ENCODE data around the gene ATP6V0C.
"Not testable (repeated sequence)": the region's sequence is repeated elsewhere in the genome, so short reads cannot be mapped to it uniquely, and the experiment has no call there.

Gene ATP6V0C

DNA sequence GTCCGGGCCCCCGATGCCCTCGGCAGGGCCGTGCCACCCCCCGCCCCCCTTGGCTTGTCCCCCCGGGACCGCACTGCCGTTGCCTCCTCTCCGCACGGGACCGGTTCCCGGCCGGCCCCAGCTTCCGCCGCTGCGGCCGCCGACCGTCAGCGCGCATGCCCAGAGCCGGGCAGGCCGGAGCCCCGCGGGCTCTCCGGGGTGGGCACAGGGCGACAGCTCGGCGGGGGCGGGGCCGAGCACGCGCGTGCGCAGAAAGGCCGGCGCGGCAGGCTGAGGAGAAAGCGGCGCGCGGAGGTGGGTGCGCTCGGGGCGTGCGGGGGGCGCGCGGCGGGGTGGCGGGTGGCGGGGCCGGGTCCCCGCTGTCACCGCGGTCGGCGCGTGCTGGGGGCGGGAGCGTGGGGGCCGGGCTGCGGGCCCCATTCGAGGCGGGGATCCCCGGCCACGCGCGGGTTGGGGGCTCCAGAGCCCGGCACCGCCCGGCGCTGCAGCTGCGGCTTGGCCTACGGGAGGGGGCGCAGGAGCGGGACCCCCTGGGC is 38.8 kb upstream of the ATP6V0C start, which contains the start of gene TBC1D24:
TSS of gene TBC1D24 (plus strand) at position 251 of the 536 bp plus-strand sequence. CDS start 21,022 bp downstream, outside the sequence.
- DNase-seq (ENCODE audit: low read depth in 3 of 3, low spot score in 1 of 3), result peak; percentile 18 to 75 (median 71)

DNA sequence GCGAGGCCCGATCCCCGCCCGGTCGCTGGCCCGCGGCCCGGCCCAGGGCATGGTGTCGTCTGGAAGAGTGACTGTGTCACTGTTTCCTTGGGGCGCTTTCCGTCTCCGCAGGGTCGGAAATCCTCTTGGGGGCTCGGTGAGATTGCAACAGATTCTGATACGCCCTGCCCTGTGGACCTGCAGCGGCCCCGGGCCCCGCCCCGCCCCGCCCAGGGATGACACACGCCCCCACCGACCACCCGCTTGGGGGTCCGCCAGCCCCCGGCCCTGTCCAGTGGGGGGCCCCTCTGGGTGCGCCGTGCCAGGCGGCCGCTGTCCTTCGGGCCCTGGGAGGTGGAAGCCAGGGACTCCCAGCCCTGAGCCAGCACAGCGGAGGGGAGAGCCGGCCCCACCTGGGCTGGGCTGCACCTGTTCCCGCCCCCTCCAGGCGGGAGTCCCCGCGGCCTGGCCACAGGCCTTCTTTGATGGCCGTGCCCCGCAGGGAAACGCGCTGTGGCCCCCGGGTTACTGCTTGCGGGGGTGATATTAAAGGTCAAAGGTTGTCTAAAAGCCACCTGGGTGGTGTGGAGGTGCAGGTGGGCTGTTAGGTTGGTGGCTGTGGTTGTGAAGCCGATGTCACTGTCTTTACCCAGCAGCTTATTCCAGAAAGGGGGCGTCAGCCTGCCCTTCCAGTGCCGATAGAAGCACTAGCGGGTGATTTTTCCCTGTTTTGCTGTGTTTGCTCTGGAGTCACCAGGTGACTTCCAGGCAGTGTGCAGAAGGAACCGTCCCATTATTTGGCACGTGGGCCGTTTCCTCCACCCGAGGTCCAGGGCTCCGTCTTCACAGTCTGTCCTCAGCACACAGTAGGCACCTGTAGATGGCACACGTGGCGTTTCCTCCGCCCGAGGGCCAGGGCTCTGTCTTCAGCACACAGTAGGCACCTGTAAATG is 38.1 kb upstream of the ATP6V0C start:
- DNase-seq (ENCODE audit: low read depth in 3 of 3, low spot score in 1 of 3), result peak in 1 of 3 donors; percentile 40

DNA sequence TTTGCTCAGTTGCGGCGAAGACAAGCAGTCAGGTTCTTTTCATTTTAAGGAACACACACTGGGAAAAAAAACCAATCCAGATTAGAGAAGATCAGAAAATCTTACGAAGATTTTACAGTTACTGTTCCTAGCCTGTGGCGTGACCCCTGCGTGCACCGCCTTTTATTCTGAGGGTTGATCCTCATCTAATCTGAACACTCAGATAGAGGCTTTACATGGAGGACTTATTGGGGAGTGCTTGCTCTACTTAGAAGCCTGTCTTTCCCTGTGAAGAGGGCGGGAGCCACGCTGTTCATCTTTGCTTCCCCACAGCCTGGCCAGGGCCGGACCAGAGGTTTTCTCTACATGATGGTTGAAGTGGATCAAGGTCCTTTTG is 37.4 kb upstream of the ATP6V0C start:
- DNase-seq (ENCODE audit: low read depth in 3 of 3, low spot score in 1 of 3), result no peak

DNA sequence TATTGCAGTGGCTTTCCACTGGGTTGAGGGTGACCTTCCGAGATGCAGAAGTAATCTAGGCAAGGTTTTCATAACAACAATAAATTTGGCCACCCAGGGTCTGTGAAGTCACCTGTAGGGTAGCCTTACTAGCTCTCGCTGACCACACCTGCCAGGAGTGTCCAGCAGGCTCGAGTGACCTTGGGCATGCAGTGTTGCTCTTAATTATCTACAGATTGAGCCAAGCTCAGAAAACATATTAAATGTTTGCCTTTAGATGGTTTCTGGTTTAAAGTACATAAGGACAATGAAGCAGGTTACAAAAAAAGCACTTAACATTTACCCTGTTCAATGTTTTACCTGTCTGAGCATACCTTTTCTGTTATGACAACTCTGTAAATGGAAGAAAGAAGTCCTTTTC is 37.0 kb upstream of the ATP6V0C start:
- DNase-seq (ENCODE audit: low read depth in 3 of 3, low spot score in 1 of 3), result no peak

DNA sequence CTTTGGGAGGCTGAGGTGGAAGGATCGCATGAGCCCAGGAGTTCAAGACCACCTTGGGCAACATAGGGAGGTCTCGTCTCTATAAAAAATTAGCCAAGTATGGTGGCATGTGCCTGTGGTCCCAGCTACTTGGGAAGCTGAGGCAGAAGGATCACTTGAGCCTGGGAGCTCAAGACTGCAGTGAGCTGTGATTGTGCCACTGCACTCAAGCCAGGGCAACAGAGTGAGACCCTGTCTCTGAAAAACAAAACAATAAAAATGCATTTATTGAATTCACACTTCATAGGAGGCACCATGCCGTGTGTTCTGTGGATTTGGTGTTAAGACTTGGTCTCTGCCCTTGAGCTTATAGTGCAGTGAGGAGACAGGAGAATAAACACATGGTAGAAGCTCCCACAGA is 36.4 kb upstream of the ATP6V0C start:
- DNase-seq (ENCODE audit: low read depth in 3 of 3, low spot score in 1 of 3), result no peak

DNA sequence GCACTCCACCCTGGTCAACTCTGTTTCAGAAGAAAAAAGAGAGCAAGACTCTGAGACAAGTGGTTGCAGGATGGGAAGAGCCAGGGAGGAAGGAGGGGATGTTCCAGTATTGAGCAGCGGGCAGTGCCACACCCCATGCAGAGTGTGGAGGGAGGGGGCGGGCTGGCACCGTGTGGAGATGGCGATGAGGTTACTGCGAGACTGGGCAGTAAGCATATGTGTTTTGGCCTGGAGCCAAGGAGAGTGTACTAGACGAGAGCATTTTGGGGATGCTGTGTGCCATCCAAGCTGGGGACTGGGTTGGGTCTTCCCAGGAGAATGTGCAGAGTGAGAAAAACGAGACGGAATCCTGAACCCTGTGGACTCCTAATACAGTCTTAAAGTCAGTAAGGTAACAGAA is 35.5 kb upstream of the ATP6V0C start:
- no peak for DNase-seq (ENCODE audit: low read depth in 3 of 3, low spot score in 1 of 3)

DNA sequence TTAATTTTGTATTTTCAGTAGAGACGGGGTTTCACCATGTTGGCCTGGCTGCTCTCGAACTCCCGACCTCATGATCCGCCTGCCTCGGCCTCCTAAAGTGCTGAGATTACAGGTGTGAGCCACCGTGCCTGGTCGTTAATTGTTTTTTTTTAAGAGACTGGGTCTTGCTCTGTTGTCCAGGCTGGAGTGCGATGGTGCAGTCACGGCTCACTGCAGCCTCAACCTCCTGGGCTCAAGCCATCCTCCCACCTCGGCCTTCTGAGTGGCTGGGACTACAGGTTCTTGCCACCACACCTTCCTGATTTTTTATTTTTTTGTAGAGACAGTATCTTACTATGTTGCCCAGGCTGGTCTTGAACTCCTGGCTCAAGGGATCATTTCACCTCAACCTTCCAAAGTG is 33.8 kb upstream of the ATP6V0C start:
- not testable (repeated sequence) for DNase-seq (ENCODE audit: low read depth in 3 of 3, low spot score in 1 of 3)

DNA sequence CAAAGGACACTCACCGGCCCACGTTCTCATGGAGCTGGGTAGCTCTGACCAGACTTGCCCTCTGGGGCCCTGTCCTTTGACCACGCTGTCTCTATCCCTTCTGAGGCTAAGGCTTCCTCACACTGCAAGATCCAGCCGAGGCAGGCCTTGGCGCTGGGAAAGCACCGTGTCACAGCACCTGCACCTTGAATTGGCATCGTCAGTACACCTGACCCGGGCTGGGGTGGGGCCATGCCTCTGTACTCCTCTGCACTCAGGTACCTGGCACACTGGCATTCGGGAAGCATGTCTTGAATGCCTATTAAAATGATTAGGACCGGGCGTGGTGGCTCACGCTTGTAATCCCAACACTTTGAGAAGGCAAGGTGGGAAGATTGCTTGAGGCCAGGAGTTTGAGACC is 32.8 kb upstream of the ATP6V0C start:
- no peak for DNase-seq (ENCODE audit: low read depth in 3 of 3, low spot score in 1 of 3)

DNA sequence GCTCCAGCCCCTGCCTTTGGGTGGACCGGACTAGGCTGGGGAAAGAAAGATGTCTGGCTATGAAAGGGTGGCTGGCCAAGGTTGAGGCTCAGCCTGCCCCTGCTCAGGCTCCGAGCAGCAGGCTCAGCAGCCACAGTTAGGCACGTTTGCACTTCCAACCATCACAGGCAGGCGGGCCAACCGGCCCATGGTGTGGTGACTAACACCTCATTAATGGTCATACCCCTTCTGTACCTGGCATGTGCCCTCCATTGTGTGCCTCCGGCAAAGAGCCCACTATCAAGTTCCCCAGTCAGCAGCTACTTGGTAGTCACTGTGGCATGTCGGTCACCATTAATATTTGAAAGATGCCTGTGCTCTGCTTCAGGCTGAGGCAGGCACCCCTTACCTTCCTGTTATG is 32.1 kb upstream of the ATP6V0C start:
- DNase-seq (ENCODE audit: low read depth in 3 of 3, low spot score in 1 of 3), result no peak

DNA sequence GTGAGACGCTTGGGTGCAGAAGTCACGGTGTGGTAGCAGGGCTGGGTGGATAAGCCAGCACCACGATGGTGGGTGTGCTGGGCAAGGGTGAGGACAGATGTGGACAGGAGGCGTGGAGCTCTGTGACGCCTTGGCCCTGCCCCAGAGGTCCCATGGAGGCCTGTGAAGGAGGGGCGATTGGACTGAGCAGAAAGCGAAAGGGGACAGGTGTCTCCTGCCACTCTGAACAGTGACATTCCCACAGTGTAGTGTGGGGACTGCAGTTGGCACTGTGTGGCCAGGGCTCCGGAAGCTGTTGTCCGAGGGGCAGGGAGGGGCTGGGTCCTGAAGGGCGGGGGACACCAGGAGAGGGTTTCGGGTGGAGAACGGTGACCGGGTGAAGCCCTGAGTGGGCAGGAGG is 31.5 kb upstream of the ATP6V0C start:
- DNase-seq (ENCODE audit: low read depth in 3 of 3, low spot score in 1 of 3), result no peak

DNA sequence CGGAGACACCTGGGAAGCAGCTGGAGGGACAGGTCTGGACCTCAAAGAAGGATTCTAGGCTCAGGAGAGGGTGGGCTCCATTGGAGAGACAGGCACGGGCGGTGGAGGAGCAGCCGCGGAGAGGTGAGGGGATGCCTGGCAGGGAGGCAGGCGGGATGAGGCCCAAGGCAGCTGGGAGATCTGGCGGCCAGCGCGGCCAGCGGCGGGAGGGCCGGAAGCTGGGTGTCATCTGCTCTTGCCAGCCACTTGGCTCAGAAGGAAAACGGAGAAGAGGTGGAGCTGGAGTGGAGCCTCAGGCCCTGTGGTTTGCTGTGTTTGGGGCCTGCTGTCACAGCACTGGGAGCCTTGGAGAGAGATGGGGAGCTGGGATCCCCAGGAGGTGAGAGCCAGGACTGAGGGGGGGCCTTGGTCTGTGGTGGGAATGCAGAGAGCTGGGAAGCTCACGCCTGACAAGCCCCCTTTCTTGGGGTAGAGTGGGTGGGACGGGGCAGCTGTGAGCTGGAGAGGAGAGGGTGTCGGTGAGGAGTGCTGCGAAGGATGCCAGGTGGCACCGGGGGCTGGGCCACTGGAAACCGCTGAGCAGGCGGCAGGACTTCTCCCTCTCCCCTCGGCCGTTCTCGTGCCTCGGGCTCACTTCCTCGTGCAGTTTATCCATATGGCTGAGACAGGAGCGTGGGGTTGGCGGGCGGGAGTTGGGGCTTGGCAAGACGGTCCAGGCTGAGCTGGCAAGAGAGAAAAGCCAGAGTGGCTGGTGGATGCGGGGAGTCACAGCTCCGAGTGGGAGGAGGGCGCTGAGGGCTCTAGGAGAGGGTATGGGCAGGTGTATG is 30.8 kb upstream of the ATP6V0C start:
- DNase-seq (ENCODE audit: low read depth in 3 of 3, low spot score in 1 of 3), result no peak

DNA sequence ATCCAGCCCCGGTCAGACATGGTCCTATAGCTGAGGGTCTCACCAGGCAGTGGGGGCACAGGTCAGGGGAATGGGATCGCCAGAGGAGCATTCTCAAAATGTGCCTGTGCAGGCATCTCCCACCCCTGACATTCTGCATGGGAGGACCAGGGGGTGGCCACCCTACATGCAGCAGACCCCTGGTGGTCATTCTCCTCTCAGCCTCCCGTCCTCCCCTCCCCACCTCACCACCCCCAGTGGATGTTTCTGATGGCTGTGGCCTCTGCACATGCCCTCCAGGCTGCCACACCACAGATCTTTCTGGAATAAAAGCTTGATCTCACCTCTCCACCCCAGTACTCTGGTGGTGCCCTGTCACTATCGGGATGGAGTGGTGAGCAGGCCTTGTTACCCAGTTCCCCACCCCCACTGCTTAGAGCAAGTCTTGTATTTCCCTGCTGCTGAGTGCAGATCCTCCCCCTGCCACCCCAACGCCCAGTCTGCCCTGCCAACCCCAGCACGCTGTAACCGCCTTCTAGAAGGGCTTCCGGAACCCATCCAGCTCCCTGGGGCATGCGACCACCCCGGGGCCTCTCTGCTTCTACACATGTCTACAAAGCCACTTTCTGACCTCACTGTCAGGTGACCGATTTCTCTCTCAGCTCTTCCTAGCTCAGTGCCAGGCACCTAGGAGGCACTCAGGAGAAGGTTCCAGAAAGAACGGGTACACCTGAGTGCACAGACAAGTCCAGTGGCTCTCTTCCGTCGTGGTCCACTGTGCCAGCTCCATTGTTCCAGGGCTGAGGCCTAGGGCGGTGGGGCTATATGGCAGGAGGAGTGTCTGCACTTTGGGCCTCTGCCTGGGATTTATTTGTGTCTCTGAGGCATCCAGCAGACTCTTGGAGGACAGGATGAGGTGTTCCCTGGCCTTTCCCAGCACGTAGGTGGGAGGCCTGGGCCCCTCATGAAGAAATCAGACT is 29.5 kb upstream of the ATP6V0C start:
- DNase-seq (ENCODE audit: low read depth in 3 of 3, low spot score in 1 of 3), result no peak

DNA sequence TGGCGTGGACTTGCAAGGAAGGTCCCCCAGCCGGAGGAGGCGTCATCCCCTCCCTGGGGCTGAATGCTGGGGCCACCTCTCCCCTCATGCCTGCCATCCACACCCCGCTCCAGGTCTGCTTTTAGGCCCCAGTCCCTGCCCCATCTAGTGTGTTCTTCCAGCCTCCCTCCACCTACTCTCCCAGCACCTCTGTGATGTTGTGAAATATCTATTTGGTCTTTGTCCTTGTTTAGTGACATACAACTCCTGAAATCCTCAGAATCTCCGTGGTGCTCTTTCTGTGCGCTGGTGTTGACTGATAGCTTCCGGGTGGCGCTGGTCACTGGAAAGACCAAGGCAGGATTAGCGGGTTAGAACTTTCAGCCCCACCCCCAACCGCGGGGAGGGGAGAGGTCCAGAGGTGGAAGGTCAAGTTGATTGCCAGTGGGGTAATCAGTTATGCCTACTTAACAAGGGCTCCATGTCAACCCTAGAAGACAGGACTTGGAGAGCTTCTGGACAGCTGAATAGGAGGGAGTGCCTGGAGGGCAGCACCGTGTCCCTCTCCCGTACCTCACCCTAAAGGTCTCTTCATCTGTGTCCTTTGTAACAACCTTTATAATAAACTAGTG is 28.7 kb upstream of the ATP6V0C start:
- DNase-seq (ENCODE audit: low read depth in 3 of 3, low spot score in 1 of 3), result no peak

DNA sequence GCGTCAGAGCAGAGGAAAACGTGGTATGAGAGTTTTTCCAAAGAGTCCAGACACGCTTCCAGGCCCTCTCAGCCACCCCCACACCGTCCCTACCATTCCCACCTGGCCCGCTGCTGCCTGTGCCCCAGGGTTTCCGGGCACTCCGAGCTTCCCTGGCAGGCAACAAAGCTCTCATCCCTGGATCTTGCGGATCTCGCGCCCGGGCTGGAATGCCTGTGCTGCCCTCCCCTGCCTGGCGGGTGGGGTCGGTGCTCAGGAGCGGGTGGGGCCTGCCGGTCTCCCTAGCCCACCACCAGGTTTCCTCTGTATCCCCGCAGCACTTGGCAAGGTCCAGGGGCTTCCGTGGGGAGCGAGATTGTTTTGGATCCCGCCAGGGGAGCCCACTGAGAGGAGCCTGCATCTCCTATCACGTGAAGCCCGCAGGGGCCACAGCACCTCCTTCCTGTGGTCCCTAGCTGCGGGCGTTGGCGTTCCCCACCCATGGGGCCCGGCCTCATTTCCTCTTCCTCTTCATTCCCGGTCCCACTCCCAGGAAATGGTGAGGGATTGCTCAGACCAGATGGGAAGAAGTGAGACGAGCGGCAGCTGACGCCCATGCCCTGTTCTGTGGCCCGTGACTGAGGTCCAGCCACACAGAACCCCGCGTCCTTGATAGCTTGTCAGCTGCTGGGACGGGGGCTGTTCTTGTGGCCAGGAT is 27.8 kb upstream of the ATP6V0C start:
- no peak for DNase-seq (ENCODE audit: low read depth in 3 of 3, low spot score in 1 of 3)

DNA sequence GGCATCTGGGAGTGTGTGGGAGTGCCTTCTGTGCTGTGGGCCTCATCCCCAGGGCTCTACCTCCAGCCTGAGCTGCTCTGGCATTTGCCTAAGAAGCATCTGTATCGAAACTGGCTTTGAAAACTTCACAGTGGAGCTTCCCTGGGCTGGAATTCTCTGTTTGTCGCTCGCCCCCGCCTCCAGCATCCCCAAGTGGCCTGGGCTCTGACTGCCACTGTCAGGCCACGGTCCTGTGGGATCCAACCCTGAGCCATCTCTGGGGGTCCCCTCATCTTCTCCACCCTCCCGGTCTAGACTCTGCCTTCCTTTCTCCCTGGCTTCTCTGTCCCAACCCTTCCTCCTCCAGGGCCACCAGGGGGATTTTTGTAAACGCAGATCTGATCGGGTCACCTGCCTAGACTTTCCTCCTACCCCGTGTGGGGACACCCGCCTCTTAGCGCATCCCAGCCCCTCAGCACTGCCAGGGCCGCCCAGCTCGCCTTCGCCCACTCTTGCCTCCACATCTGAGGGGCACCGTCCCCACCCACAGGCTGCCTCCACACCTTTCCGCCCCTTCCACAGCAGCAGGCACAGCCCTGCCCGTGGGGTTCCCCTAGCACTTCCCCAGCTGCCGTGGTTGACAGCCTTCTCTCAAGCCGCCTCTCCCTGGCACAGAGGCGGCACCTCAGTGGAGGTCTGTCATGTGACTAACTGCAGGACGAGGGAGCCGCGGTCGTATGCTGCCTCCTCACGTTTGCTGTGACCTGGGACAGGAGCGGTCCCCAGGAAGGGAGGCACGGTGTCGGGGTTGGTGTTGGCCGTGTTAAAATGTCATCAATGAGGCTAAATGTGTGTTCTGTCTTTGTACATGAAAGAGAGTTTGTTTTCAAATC is 26.9 kb upstream of the ATP6V0C start:
- peak; percentile 59 to 74 (median 63) for DNase-seq (ENCODE audit: low read depth in 3 of 3, low spot score in 1 of 3)

DNA sequence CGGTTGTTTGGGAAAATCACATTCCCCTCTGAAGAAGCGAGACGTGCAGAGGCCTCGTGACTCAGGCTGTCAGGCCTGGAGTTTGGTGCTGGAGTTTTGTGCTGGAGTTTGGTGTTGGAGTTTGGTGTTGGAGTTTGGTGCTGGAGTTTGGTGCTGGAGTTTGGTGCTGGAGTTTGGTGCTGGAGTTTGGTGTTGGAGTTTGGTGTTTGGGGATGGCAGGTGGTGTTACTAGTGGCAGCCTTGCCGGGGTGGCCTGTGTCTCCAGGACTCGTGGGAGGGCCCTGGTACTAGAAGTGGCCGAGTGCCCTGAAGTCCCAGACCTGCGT is 26.3 kb upstream of the ATP6V0C start:
- no peak for DNase-seq (ENCODE audit: low read depth in 3 of 3, low spot score in 1 of 3)

DNA sequence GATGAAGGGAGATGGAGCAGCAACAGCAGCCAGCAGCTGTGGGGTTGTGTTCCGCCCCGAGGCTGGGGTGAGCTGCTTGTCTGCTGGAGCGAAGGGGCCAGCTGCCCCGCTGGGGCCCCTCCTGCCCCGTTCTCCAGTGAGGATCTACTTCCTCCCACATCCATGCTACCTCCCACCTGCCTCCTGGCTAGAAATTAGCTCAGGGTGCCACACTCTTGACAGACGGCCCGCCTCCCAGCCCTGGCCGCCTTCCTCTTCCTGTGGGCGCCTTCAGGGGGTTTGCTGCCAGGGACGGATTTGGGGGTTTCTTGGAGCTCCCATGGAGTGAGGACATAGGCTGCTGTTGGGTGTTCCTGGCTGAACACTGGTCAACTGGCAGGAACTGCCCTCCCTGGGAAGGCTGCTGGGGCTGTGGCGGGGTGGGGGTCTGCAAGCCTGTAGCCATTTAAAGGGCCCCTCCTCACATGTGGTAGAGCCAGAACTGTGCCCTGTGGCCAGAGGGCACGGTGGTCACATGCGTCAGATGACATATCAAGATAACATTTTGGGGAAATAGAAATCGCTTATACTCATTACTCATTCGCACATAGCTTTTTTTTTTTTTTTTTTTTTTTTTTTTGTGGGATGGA is 25.7 kb upstream of the ATP6V0C start:
- DNase-seq (ENCODE audit: low read depth in 3 of 3, low spot score in 1 of 3), result no peak

DNA sequence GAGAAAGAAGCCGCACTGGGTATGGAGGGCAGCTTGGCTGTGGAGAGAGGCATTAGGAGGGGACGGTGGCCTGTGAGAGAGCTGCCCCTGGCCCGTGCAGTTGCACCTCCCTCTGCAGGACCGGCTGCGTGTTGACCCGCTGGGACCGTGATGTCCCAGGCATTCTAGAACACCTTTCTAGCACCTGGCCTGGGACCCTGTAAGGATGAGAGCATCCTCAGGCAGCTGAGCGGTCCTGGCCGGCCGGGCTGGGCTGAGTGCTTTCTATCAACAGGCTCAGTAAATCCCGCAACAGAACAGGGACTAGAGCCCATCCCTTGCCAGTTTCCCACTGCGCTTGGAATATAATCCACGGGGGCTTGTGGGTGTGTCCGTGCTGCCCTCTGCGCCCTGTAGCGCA is 24.2 kb upstream of the ATP6V0C start:
- DNase-seq (ENCODE audit: low read depth in 3 of 3, low spot score in 1 of 3), result no peak
